ENCODE data around the gene PLOD3.

Gene PLOD3

DNA sequence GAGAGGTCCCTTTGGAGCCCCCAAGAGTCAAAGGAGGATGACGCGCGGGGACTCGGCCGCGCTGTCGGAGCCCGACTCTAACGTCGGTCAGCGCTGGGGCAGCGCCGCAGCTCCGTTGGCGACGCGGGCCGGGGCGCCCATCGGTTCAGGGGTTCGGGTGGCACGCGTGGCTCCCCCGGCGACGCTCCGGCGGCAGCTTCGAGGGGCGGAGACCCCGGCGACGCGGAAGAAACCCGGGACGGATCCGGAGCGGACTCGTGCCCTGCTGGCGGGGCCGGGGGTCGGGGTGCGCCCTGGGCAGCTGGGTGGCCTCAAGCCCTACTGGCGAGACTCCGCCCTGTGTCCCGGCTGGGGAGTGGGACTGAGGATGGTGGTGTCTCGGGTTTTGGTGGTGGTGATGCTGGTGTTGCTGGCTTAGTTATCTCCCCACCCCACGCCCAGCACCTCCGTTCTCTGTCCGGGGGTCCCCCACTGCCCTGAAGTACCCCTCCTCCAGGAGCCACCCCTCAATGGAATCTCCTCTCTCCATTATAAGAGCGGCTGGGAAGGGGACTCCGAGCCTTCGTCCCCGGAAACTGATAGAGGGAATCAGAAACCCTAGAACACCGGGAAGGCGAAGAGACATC is 37.1 kb downstream of the PLOD3 start, which contains the start of gene NAT16:
NAT16 (minus strand) TSS at position 164 of the 626 bp plus-strand sequence. CDS start 5,486 bp downstream, outside the sequence.
- H3K27me3 ChIP-seq (ENCODE audit: control insufficient read depth, insufficient read depth, low read length) = peaks cover 56% of the 10 kb centered on the region
- H3K4me3 ChIP-seq (ENCODE audit: low read length) = no peak within 1 kb of the TSS
- H3K4me1 ChIP-seq (ENCODE audit: control insufficient read depth, insufficient read depth, low read length) = peaks cover 10% of the 10 kb centered on the region
- no peaks in the 10 kb centered on the region for H3K9me3 ChIP-seq (ENCODE audit: control insufficient read depth, low read length)
- no peaks in the 10 kb centered on the region for H3K36me3 ChIP-seq (ENCODE audit: control insufficient read depth, insufficient read depth, low read length)
- H3K9ac ChIP-seq (ENCODE audit: low read length) = no peak within 1 kb of the TSS

DNA sequence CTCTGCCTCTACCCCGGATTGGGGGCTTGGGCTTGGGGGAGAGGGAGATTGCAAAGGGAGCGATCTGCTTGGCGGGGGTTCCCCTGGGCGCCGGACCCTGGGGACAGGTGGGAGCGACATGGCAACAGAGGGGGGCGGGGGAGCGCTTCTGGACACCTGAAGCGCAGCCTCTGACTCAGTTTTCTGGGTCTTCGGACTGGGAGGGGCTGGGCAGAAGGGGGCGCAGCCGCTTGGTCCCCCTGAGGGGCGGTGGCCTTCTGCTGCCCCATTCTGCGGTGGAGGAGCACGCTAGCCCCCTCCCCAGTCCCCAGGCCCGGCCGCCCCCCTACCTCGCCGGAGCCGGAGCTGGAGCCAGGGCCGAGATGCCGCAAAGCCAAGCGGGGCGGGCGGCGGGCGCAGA is 37.7 kb downstream of the PLOD3 start:
- Histone ChIP-seq H3K27me3 (ENCODE audit: control insufficient read depth, insufficient read depth, low read length) (peaks cover 59% of the 10 kb centered on the region), H3K4me3 (ENCODE audit: low read length) (no peak overlapping the region), H3K9me3 (ENCODE audit: control insufficient read depth, low read length) (no peaks in the 10 kb centered on the region)

DNA sequence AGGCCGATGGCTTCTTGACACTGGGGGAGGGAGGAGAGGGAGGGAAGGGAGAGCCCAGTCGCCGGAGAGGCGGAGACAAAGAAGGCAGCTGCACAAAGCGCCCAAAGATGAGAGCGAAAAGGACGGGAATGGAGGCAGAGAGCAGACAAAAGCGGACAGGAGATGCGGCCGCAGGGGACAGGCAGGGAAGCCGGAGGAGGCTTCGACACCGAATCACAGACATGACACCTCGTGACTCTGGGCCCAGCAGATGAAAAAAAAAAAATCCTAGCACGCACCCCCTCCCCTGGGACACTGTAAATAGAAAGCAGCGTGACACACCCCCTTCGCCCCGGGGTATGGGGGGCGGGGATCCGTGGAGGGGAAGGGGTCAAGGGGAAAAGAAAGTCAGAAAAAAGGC is 38.3 kb downstream of the PLOD3 start:
- Histone ChIP-seq H3K9ac (ENCODE audit: low read length) (no peak overlapping the region), H3K27me3 (ENCODE audit: control insufficient read depth, insufficient read depth, low read length) (peaks cover 65% of the 10 kb centered on the region), H3K9me3 (ENCODE audit: control insufficient read depth, low read length) (no peaks in the 10 kb centered on the region), H3K4me3 (ENCODE audit: low read length) (no peak overlapping the region), H3K4me1 (ENCODE audit: control insufficient read depth, insufficient read depth, low read length) (peaks cover 14% of the 10 kb centered on the region), H3K36me3 (ENCODE audit: control insufficient read depth, insufficient read depth, low read length) (no peaks in the 10 kb centered on the region)

More for the DNA sequence above, 37.7 kb downstream of the PLOD3 start:
- peaks cover 10% of the 10 kb centered on the region for H3K4me1 ChIP-seq (ENCODE audit: control insufficient read depth, insufficient read depth, low read length)
- no peaks in the 10 kb centered on the region for H3K36me3 ChIP-seq (ENCODE audit: control insufficient read depth, insufficient read depth, low read length)
- H3K9ac ChIP-seq (ENCODE audit: low read length) = no peak overlapping the region

DNA sequence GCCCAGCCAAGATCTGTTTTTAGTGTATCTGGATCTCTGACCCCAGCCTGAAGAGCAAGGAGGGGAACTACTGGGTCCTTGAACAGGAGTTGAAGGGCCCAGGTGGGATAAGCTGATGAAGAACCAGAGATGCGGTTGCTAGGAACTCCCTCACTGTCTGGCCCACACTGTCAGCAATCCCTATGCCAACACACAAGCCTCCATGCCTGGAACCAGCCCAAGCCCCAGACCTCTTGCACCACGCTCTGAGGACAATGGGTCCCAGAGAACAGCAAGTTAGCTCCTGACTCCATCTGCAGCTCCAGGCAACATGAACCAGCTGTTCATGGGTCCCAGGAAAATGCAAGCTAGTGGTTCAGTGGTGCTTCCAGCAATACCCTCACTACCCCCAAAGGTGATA is 39.7 kb downstream of the PLOD3 start:
- Histone ChIP-seq H3K9ac (ENCODE audit: low read length) (no peak overlapping the region), H3K4me3 (ENCODE audit: low read length) (no peak overlapping the region), H3K36me3 (ENCODE audit: control insufficient read depth, insufficient read depth, low read length) (no peaks in the 10 kb centered on the region), H3K9me3 (ENCODE audit: control insufficient read depth, low read length) (no peaks in the 10 kb centered on the region), H3K27me3 (ENCODE audit: control insufficient read depth, insufficient read depth, low read length) (peaks cover 79% of the 10 kb centered on the region), H3K4me1 (ENCODE audit: control insufficient read depth, insufficient read depth, low read length) (peaks cover 27% of the 10 kb centered on the region)

DNA sequence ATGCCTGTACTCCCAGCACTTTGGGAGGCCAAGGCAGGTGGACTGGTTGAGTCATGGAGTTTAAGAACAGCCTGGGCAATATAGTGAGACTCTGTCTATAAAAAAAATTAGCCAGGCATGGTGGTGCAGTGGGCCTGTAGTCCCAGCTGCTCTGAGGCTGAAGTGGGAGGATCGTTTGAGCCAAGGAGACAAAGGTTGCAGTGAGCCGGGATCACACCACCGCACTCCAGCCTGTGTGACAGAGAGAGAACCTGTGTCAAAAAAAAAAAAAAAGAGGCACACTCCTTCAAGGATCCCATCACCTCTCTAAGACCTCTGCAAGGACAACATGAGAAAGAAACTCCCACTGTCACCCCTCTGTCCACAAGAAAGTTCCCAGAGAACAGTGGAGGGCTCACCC is 41.7 kb downstream of the PLOD3 start:
- Histone ChIP-seq H3K9me3 (ENCODE audit: control insufficient read depth, low read length) (no peaks in the 10 kb centered on the region), H3K4me1 (ENCODE audit: control insufficient read depth, insufficient read depth, low read length) (peaks cover 31% of the 10 kb centered on the region), H3K9ac (ENCODE audit: low read length) (no peak overlapping the region), H3K27me3 (ENCODE audit: control insufficient read depth, insufficient read depth, low read length) (peaks cover 93% of the 10 kb centered on the region), H3K36me3 (ENCODE audit: control insufficient read depth, insufficient read depth, low read length) (no peaks in the 10 kb centered on the region), H3K4me3 (ENCODE audit: low read length) (no peak overlapping the region)

DNA sequence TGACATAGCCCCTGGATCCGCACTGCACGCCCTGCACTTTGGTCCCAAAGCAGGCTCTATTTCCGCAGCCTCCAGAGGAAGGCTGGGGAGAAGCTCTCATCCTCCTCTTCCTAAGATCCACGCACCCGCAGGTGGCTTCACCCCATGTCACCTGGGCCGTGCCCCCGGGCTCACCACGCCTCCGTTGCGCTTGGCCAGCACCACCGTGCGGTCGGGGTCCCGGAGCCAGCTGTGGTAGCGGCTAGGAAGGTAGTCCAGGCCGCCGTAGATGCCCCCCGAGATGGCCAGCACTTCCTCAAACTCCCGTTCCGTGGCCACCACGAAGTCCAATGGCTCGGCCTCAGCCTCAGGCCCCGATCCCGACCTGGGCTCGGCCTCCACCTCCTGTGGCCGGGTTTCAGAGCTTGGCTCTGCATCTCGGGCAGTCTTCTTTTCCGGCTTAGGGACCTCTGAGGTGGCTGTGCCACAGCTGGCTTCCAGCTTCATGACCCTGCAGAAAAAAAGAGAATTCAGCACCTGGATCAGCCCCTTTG is 43.0 kb downstream of the PLOD3 start:
- Histone ChIP-seq H3K4me3 (ENCODE audit: low read length) (no peak overlapping the region), H3K27me3 (ENCODE audit: control insufficient read depth, insufficient read depth, low read length) (peaks cover 93% of the 10 kb centered on the region), H3K36me3 (ENCODE audit: control insufficient read depth, insufficient read depth, low read length) (no peaks in the 10 kb centered on the region), H3K4me1 (ENCODE audit: control insufficient read depth, insufficient read depth, low read length) (peaks cover 34% of the 10 kb centered on the region), H3K9ac (ENCODE audit: low read length) (no peak overlapping the region), H3K9me3 (ENCODE audit: control insufficient read depth, low read length) (no peaks in the 10 kb centered on the region)

DNA sequence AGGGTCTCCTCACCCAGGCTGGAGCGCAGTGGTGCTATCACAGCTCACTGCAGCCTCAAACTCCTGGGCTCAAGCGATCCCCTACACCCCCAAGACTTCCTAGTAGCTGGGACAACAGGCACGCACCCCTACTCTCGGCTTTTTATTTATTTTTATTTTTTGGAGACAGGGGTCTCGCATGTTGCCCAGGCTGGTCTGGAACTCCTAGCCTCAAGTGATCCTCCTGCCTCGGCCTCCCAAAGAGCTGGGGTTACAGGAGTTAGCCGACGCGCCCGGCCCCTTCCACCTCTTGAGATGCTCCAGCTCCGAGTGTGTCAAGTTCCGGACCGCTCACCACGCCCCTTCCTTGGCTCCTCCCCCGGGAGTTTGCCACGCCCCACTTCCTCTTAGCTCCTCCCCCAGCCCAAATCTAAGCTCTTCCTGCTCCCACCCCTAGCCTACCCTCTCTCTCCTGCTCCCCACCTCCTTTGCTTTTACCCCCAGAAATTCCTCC is 43.6 kb downstream of the PLOD3 start:
- peaks cover 94% of the 10 kb centered on the region for H3K27me3 ChIP-seq (ENCODE audit: control insufficient read depth, insufficient read depth, low read length)
- peaks cover 31% of the 10 kb centered on the region for H3K4me1 ChIP-seq (ENCODE audit: control insufficient read depth, insufficient read depth, low read length)
- no peak overlapping the region for H3K9ac ChIP-seq (ENCODE audit: low read length)
- H3K36me3 ChIP-seq (ENCODE audit: control insufficient read depth, insufficient read depth, low read length) = no peaks in the 10 kb centered on the region
- H3K9me3 ChIP-seq (ENCODE audit: control insufficient read depth, low read length) = no peaks in the 10 kb centered on the region
- H3K4me3 ChIP-seq (ENCODE audit: low read length) = no peak overlapping the region

DNA sequence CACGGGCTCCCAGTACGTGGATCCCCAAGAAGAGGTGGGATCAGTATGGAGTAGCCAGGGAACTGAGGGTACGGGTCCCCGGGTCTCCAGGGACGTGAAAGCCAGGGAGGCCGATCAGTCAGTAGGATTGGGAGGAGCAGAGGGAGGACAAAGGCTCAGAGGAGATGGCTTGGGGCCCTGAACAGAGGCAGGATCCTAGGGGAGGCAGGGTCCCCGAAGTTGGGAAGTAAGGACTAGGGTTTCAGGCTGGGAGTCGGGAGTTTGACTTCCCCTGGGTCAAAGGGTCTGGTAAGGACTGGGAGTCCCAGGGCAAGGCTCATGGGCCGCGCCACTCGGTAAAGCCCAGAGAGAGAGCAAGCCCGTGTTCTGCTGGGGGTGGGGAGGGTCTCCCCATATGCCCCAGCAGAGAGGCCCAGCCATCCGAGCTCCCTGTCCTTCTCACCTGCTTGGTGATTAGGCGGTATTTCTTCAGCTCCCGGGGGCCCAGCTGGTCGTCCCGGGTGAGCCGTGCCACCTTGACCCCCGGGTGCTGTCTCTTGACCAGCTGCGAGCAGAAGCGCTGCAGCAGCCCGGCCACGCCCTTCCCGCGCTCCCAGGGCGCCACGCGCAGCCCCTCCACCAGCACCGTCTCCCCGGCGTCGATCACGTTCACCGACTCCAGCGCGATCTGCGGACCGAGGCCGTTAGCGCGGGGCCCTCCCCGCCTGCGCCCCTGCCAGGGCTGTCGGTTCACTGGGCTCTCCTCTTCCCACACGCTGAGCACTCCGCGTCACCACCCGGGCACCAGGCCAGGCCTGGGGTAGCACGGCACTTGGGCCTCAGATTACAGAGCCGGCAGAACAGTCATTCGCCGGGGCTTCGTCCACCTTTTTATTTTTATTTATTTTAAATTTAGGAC is 44.3 kb downstream of the PLOD3 start:
- peaks cover 97% of the 10 kb centered on the region for H3K27me3 ChIP-seq (ENCODE audit: control insufficient read depth, insufficient read depth, low read length)
- peaks cover 31% of the 10 kb centered on the region for H3K4me1 ChIP-seq (ENCODE audit: control insufficient read depth, insufficient read depth, low read length)
- H3K4me3 ChIP-seq (ENCODE audit: low read length) = no peak overlapping the region
- no peak overlapping the region for H3K9ac ChIP-seq (ENCODE audit: low read length)
- no peaks in the 10 kb centered on the region for H3K36me3 ChIP-seq (ENCODE audit: control insufficient read depth, insufficient read depth, low read length)
- no peaks in the 10 kb centered on the region for H3K9me3 ChIP-seq (ENCODE audit: control insufficient read depth, low read length)

DNA sequence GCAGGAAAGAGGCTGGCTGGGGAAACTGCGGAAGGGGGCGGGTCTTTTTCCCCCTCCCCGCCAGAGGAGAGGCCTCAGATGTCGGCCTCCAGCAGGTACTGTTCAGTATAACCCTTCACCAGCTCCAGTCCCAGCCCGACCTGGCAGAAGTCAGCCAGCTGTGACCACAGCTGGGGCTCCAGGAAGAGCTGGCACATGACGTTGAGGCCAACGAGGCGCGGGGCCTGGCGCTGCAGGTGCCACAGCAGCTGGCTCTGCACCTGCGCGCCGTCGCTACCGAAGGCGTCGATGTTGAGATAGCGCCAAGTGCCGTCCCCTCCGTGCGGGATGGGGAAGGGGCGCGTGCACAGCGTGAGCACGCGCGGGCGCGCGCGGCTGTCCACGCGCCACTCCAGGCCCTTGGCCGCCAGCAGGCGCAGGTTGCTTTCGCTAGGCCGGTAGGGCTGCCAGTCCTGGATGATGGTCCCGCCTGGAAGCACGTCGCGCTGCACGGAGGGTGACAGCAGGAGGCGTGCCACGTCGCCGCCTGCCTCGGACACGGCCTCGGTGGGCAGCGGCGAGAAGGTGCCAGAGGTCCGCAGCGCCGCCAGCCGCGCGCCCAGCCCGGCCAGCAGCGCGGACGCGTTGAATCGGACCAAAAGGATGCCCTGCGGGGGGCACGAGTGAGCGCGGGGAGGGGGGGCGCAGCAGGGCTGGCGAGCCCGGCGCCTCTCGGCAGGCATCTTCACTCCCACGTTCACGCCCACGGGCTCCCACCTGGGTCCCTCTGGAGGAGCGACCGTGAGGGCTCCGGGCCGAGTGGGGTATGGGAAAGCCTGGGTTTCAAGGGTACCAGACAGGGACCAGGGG is 45.2 kb downstream of the PLOD3 start:
- Histone ChIP-seq H3K4me1 (ENCODE audit: control insufficient read depth, insufficient read depth, low read length) (peaks cover 31% of the 10 kb centered on the region), H3K9me3 (ENCODE audit: control insufficient read depth, low read length) (no peaks in the 10 kb centered on the region), H3K36me3 (ENCODE audit: control insufficient read depth, insufficient read depth, low read length) (no peaks in the 10 kb centered on the region), H3K4me3 (ENCODE audit: low read length) (no peak overlapping the region), H3K27me3 (ENCODE audit: control insufficient read depth, insufficient read depth, low read length) (peaks cover 97% of the 10 kb centered on the region), H3K9ac (ENCODE audit: low read length) (no peak overlapping the region)

DNA sequence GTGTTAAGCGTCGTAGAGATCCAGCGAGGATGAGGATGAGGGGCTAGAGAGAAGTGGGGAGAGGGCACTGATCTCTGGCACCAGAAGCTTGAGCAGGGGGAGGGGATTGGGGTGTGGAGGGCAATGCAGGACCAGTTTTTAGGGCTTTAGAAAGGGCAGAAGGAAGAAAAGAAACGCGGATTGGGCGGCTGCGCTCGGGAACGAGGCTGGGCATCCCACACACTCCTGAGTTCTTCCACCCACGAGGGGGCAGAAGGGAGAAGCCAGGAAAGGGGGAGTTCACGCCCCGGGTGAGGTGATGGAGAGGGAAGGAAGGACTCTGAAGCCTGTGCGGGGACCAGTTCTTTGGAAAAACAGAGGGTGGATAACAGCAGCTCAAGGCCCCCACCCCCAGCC is 45.9 kb downstream of the PLOD3 start:
- no peak overlapping the region for H3K9ac ChIP-seq (ENCODE audit: low read length)
- no peaks in the 10 kb centered on the region for H3K9me3 ChIP-seq (ENCODE audit: control insufficient read depth, low read length)
- H3K4me1 ChIP-seq (ENCODE audit: control insufficient read depth, insufficient read depth, low read length) = peaks cover 31% of the 10 kb centered on the region
- H3K4me3 ChIP-seq (ENCODE audit: low read length) = no peak overlapping the region
- no peaks in the 10 kb centered on the region for H3K36me3 ChIP-seq (ENCODE audit: control insufficient read depth, insufficient read depth, low read length)
- H3K27me3 ChIP-seq (ENCODE audit: control insufficient read depth, insufficient read depth, low read length) = peaks cover 96% of the 10 kb centered on the region

DNA sequence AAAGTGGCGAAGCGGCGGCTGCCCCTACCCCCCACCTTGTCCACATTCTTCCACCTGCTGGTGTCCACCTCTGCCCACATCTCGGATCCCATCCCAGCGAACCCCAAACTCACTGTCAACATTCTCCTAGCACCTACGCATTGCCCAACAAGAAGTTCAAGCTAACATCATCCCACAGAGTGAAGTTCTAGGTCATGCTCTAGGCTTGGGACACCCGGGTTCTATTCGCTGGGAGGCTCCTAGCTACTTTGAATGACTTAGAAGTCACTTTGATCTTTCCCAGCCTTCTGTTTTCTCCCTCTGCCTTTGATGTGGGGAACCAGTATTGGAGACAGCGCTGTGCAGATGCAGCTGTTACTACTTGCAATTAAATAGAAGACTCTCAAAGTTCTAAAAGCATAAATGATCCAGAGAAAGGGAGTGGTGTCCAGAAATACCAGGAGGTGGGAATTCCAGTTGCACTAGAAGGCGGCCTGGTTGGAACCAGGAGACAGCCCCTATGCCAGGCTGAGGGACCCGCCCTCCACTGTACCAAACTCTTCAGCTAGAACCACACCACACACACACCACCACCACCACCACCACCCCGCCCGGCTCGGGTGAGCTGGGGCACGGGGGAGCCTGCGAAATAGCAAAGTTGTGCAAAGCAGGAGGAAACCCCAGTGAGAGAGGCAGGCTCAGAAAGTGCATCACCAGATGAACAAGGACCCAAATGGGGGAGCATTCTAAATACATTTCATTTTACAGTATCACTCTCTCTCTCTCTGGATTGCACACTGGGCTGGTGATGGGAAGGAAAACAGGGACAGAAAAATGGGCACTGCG is 46.6 kb downstream of the PLOD3 start:
- H3K9me3 ChIP-seq (ENCODE audit: control insufficient read depth, low read length) = no peaks in the 10 kb centered on the region
- peaks cover 34% of the 10 kb centered on the region for H3K4me1 ChIP-seq (ENCODE audit: control insufficient read depth, insufficient read depth, low read length)
- no peak overlapping the region for H3K9ac ChIP-seq (ENCODE audit: low read length)
- no peaks in the 10 kb centered on the region for H3K36me3 ChIP-seq (ENCODE audit: control insufficient read depth, insufficient read depth, low read length)
- H3K27me3 ChIP-seq (ENCODE audit: control insufficient read depth, insufficient read depth, low read length) = peaks cover 97% of the 10 kb centered on the region
- H3K4me3 ChIP-seq (ENCODE audit: low read length) = no peak overlapping the region
